HUES64 (cell line): ENCODE results near the gene ABCC1.
"Not testable (repeated sequence)": the region's sequence is repeated elsewhere in the genome, so short reads cannot be mapped to it uniquely, and the experiment has no call there.

ENCODE experiments used
- H3K27ac ChIP-seq: 2 replicates; pipeline ENCODE4 v1.7.0; 2013; ENCODE audit warnings: low read depth, low read length, inconsistent platforms
- H3K27me3 ChIP-seq: 2 replicates; pipeline ENCODE4 v1.6.1; 2013; ENCODE audit warnings: mild to moderate bottlenecking, low read length; ENCODE audit not compliant: insufficient read depth
- H3K36me3 ChIP-seq: 2 replicates; pipeline ENCODE4 v1.6.1; 2013; ENCODE audit warnings: mild to moderate bottlenecking, low read length; ENCODE audit not compliant: insufficient read depth
- H3K4me1 ChIP-seq: 2 replicates; pipeline ENCODE4 v1.6.1; 2013; ENCODE audit warnings: mild to moderate bottlenecking, low read length, moderate library complexity; ENCODE audit not compliant: insufficient read depth
- H3K4me3 ChIP-seq: 2 replicates; pipeline ENCODE4 v1.5.1; 2013; ENCODE audit warnings: mild to moderate bottlenecking, low read length, moderate library complexity
- H3K9ac ChIP-seq: 2 replicates; pipeline ENCODE4 v1.6.1; 2013; ENCODE audit warnings: mild to moderate bottlenecking, low read depth, low read length
- H3K9me3 ChIP-seq: 2 replicates; pipeline ENCODE4 v1.6.1; 2013; ENCODE audit warnings: low read depth, low read length; ENCODE audit not compliant: insufficient read depth
- whole genome bisulfite sequencing: fragments of 150-250, 120-280 bp; methylation state at CpG from one replicate; pipeline ENCODE4 v1.1.7; 2013; ENCODE audit warnings: missing lambda C conversion rate; 5-methylcytosine and 5-hydroxymethylcytosine counted together

Gene ABCC1

DNA sequence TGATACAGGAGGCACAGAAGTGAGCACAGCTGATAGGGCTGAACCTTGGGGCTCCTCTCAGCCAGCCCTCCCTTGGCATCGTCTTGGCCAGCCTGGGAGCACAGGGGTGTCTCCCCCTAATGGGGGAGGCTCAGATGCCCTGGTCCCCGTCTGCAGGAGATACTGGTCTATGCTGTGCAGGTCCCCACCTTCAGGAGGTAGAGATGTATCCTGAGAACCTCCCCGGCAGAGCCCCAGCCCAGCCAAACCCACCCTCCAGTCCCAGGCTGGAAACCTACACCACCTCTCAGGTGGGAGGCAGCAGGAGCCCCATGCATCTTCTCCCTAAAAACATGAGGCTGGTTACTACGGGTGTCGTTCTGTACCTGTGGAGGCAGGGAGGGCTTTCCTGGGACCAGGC, 235.2 kb downstream of the ABCC1 start:
- Histone ChIP-seq H3K36me3 (no peaks in the 10 kb centered on the region), H3K9ac (no peak overlapping the region), H3K27me3 (no peaks in the 10 kb centered on the region), H3K9me3 (no peaks in the 10 kb centered on the region), H3K4me1 (no peaks in the 10 kb centered on the region), H3K27ac (no peak overlapping the region), H3K4me3 (no peak overlapping the region)
- WGBS, result 93% methylated on average over 5 of the region's 5 CpGs

DNA sequence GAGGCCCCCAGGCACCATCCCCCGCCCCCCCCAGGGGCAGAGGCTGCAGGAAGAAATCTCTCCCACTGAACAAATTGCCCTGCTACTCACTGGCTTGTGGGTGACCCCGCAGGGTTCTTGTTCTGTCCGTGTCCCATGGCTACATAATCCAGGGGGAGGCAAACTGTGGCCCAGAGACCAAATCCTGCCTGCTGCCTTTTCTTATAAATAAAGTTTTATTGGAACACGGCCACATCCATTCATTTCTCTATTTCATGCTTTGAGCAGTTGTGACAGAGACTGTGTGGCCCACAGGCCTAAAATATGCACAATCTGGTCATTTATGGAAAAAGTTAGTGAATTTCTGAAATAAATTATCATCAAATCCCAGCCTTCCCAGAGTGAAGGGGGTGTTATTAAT, 235.7 kb downstream of the ABCC1 start:
- H3K9ac ChIP-seq, result no peak overlapping the region
- WGBS, result 72% methylated on average over 4 of the region's 4 CpGs
- H3K4me1 ChIP-seq, result no peaks in the 10 kb centered on the region
- no peaks in the 10 kb centered on the region for H3K9me3 ChIP-seq
- no peak overlapping the region for H3K4me3 ChIP-seq
- no peaks in the 10 kb centered on the region for H3K36me3 ChIP-seq
- H3K27me3 ChIP-seq, result no peaks in the 10 kb centered on the region
- H3K27ac ChIP-seq, result no peak overlapping the region

DNA sequence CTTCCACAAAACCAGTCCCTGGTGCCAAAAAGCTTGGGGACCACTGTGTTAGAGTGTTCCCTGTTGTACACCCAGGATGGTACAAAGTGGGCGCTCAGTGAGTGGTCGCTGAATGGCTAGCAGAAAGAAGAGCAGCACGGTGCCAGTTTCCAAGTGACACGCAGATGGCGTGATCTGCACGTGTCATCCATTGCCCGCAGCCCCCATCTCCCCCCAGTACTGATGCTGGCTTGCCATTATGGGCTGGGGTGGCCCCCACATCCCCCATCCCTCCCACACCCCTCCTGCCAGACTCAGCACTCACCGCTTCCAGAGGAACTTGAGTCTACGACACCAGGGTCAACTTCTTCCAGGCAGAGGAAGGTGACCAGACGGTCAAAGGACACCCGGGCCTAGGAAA, 237.4 kb downstream of the ABCC1 start:
- WGBS, result 94% methylated on average over 11 of the region's 11 CpGs
- no peaks in the 10 kb centered on the region for H3K4me1 ChIP-seq
- H3K36me3 ChIP-seq, result no peaks in the 10 kb centered on the region

DNA sequence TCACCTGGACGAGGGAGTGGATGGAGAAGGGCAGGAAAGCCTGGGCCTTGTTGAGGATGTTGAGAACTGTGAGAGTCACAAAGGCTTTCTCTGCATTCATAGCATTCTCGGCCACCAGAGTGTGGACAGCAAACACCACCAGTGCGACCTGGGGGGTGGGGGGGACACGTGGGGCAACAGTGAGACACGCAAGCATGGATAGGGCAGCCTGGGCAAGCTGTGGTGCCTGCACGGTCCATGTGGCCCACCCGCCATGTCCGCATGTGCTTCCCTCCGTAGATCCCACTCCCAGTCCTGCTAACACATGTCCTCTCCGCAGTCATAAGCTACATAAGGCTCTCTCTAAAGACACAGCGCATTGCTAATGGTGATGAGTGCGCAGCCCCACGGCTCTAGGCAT, 239.4 kb downstream of the ABCC1 start:
- Histone ChIP-seq H3K9me3 (no peaks in the 10 kb centered on the region), H3K27me3 (no peaks in the 10 kb centered on the region), H3K4me3 (no peak overlapping the region), H3K27ac (no peak overlapping the region), H3K4me1 (no peaks in the 10 kb centered on the region), H3K36me3 (no peaks in the 10 kb centered on the region), H3K9ac (no peak overlapping the region)
- 91% methylated on average over 13 of the region's 13 CpGs for WGBS

More for the DNA sequence above, 237.4 kb downstream of the ABCC1 start:
- H3K27me3 ChIP-seq, result no peaks in the 10 kb centered on the region
- no peak overlapping the region for H3K27ac ChIP-seq
- no peak overlapping the region for H3K9ac ChIP-seq
- H3K9me3 ChIP-seq, result no peaks in the 10 kb centered on the region
- no peak overlapping the region for H3K4me3 ChIP-seq

DNA sequence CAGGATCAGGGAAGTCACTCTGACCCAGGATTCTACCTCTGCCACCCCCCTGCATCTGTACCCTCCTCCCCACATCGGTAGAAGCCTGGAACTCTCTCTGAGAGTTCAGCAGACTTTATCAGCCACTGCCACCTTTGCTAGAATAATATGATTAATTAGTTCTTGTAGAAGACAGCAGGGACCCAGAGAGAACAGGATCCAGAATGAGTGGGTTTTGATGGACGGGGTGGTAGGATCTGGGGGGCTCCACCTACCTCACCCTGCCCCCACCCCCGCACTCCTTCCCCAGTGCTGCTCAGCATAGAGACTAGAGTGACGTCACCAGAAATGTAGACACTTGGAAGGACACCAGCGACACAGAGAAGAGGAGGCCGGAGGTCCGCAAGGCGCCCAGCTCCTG, 240.4 kb downstream of the ABCC1 start:
- H3K4me1 ChIP-seq, result no peaks in the 10 kb centered on the region

DNA sequence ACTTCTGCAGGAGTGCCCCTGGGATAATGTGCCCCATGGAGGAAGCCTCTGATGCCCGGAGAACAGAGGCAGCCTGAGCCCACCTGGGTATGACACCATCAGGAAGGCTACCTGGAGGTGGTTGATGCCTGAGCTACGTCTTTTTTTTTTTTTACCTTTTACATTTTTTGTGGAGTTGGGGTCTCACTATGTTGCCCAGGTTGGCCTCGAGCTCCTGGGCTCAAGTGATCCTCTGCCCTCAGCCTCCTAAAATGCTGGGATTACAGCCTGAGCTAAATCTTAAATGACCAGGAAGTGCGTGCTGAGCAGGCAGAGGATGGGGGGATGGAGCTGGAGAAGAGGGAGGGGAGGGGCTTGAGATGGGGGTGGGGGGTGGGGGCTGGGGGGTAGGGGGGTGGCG, 241.1 kb downstream of the ABCC1 start:
- H3K36me3 ChIP-seq, result no peaks in the 10 kb centered on the region

More for the DNA sequence above, 240.4 kb downstream of the ABCC1 start:
- H3K27ac ChIP-seq, result no peak overlapping the region
- no peaks in the 10 kb centered on the region for H3K27me3 ChIP-seq
- no peaks in the 10 kb centered on the region for H3K36me3 ChIP-seq
- 85% methylated on average over 7 of the region's 8 CpGs for WGBS
- no peak overlapping the region for H3K4me3 ChIP-seq
- H3K9me3 ChIP-seq, result no peaks in the 10 kb centered on the region
- no peak overlapping the region for H3K9ac ChIP-seq

DNA sequence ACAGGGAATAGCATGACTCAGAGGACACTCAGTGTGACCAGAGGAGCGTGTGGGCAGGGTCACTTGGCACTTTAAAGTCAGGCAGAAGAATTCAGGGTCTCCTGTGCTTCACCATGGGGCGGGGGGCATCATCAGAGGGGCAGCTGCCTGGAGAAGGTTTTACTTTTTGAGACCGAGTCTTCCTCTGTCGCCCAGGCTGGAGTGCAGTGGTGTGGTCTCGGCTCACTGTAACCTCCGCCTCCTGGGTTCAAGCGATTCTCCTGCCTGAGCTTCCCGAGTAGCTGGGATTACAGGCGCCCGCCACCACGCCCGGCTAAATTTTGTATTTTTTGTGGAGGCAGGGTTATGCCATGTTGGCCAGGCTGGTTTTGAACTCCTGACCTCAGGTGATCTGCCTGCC, 241.6 kb downstream of the ABCC1 start:
- H3K27ac ChIP-seq, H3K9ac ChIP-seq, H3K4me1 ChIP-seq, H3K9me3 ChIP-seq, H3K36me3 ChIP-seq, H3K4me3 ChIP-seq, H3K27me3 ChIP-seq: not testable (repeated sequence)
- WGBS, result 90% methylated on average over 12 of the region's 12 CpGs

More for the DNA sequence above, 241.1 kb downstream of the ABCC1 start:
- Histone ChIP-seq H3K27ac (no peak overlapping the region), H3K4me1 (no peaks in the 10 kb centered on the region), H3K9me3 (no peaks in the 10 kb centered on the region), H3K27me3 (no peaks in the 10 kb centered on the region), H3K4me3 (no peak overlapping the region), H3K9ac (no peak overlapping the region)
- 91% methylated on average over 4 of the region's 5 CpGs for WGBS

DNA sequence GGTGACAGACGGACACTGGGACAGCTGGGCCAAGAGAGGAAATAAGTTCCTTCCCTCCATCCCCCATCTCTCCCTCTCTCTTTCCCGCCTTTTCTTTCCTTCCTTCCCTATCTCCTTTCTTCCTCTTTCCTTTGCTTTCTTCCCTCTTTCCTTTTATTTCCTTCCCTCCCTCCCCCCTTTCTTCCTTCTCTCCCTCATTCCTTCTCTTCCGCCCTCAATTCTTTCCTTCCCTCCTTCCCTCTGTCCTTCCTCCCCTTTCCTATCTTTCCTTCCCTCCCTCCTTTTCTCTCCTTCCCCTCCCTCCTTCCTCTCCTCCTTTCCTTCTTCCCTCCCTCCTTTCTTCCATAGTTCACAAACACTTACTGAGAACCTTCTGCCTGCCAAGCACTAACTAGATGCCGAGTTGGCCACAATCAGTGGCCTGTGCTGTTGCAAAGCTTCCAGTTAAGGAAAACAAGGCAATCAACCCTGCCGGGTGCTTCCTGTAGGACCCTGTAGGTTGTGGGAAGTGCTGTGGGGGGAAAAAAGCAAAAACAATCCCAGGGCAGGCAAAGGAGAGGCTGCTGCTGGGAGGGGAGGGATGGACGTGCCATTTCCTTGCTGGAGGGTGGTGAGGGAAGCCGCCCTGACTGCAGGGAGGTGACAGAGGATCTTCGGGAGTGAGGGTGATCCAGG, 242.2 kb downstream of the ABCC1 start:
- 69% methylated on average over 8 of the region's 8 CpGs for WGBS
- Histone ChIP-seq H3K36me3 (no peaks in the 10 kb centered on the region), H3K27me3 (no peaks in the 10 kb centered on the region), H3K4me1 (no peaks in the 10 kb centered on the region), H3K27ac (no peak overlapping the region), H3K9ac (no peak overlapping the region), H3K9me3 (no peaks in the 10 kb centered on the region), H3K4me3 (no peak overlapping the region)
